HEK293 (cell line): ENCODE data around the gene STOX1.

ENCODE experiments used
- CTCF ChIA-PET: fragments of 350-600 bp; formaldehyde crosslinking; extraction: SDS; loops from one replicate; lab custom pipeline; 2021; ENCODE audit warnings: antibody characterized with exemption; lab: Yijun Ruan, JAX
- POLR2A ChIA-PET: fragments of 300-600 bp; formaldehyde crosslinking; extraction: SDS; loops from one replicate; lab custom pipeline; 2020; ENCODE audit warnings: antibody characterized with exemption, inconsistent platforms; lab: Yijun Ruan, JAX
- H3K27ac ChIP-seq: fragments of 200-500 bp; sonication (Bioruptor generic); 2 replicates; pipeline ENCODE4 v1.5.1; 2014; ENCODE audit warnings: low read depth, low read length, control low read depth, inconsistent platforms; ENCODE audit errors: extremely low read depth
- H3K36me3 ChIP-seq, 2 experiments: fragments of 200-500 bp in 1 of 2; sonication (Bioruptor generic) in 1 of 2; 1 replicate in 1 of 2; 2 replicates in 1 of 2; pipeline ENCODE4 v1.5.1; 2014 to 2017; ENCODE audit warnings: inconsistent platforms in 2 of 2, low read length in 2 of 2; ENCODE audit not compliant: control insufficient read depth in 2 of 2, insufficient read depth in 1 of 2
- H3K4me1 ChIP-seq: fragments of 200-500 bp; sonication (Bioruptor generic); 2 replicates; pipeline ENCODE4 v1.5.1; 2014; ENCODE audit warnings: mild to moderate bottlenecking, low read length, inconsistent platforms; ENCODE audit not compliant: control insufficient read depth, insufficient read depth
- H3K4me3 ChIP-seq: 2 replicates; pipeline ENCODE4 v1.5.1; 2011; ENCODE audit warnings: low read depth, mild to moderate bottlenecking, control low read depth, low read length, moderate library complexity
- H3K9me3 ChIP-seq: fragments of 200-500 bp; sonication (Bioruptor generic); 2 replicates; pipeline ENCODE4 v1.5.1; 2014; ENCODE audit warnings: low read depth, low read length, inconsistent platforms; ENCODE audit not compliant: control insufficient read depth, insufficient read depth
- BCL11B ChIP-seq: fragments of 450-650 bp; formaldehyde crosslinking; IDR thresholded peaks from 2 replicates; pipeline ENCODE4 v1.5.1; 2016; ENCODE audit warnings: low read depth, missing biosample characterization, missing genetic modification characterization
- FEZF1 ChIP-seq: fragments of 450-650 bp; formaldehyde crosslinking; IDR thresholded peaks from 2 replicates; pipeline ENCODE4 v1.5.1; 2016; ENCODE audit warnings: missing biosample characterization, missing genetic modification characterization
- KLF17 ChIP-seq: fragments of 450-650 bp; formaldehyde crosslinking; IDR thresholded peaks from 2 replicates; pipeline ENCODE4 v1.5.1; 2016; ENCODE audit warnings: missing biosample characterization, missing genetic modification characterization
- KLF9 ChIP-seq: fragments of 450-650 bp; formaldehyde crosslinking; IDR thresholded peaks from 2 replicates; pipeline ENCODE4 v1.5.1; 2016; ENCODE audit warnings: missing biosample characterization, missing genetic modification characterization, low read depth
- MYNN ChIP-seq: fragments of 450-650 bp; formaldehyde crosslinking; IDR thresholded peaks from 2 replicates; pipeline ENCODE4 v1.5.1; 2016; ENCODE audit warnings: missing biosample characterization, missing genetic modification characterization, borderline replicate concordance
- OSR2 ChIP-seq: fragments of 450-650 bp; formaldehyde crosslinking; IDR thresholded peaks from 2 replicates; pipeline ENCODE4 v1.5.1; 2016; ENCODE audit warnings: missing biosample characterization, missing genetic modification characterization
- REPIN1 ChIP-seq: fragments of 450-650 bp; formaldehyde crosslinking; IDR thresholded peaks from 2 replicates; pipeline ENCODE4 v1.5.1; 2017; ENCODE audit warnings: missing biosample characterization, missing genetic modification characterization, low read depth
- SCRT2 ChIP-seq: fragments of 450-650 bp; formaldehyde crosslinking; IDR thresholded peaks from 2 replicates; pipeline ENCODE4 v1.5.1; 2016; ENCODE audit warnings: missing biosample characterization, missing genetic modification characterization
- ZBTB11 ChIP-seq: fragments of 450-650 bp; formaldehyde crosslinking; conservative IDR thresholded peaks from 2 replicates; pipeline ENCODE4 v1.5.1; 2016; ENCODE audit warnings: low read depth, missing biosample characterization, missing genetic modification characterization
- ZBTB21 ChIP-seq: fragments of 450-650 bp; formaldehyde crosslinking; IDR thresholded peaks from 2 replicates; pipeline ENCODE4 v1.5.1; 2017; ENCODE audit warnings: missing biosample characterization, missing genetic modification characterization
- ZFP37 ChIP-seq: fragments of 450-650 bp; formaldehyde crosslinking; IDR thresholded peaks from 2 replicates; pipeline ENCODE4 v1.5.1; 2016; ENCODE audit warnings: missing biosample characterization, missing genetic modification characterization
- ZNF112 ChIP-seq: fragments of 450-650 bp; formaldehyde crosslinking; IDR thresholded peaks from 2 replicates; pipeline ENCODE4 v1.5.0; 2017; ENCODE audit warnings: missing biosample characterization, missing genetic modification characterization
- ZNF146 ChIP-seq: fragments of 450-650 bp; formaldehyde crosslinking; IDR thresholded peaks from 2 replicates; pipeline ENCODE4 v1.5.1; 2016; ENCODE audit warnings: missing biosample characterization, missing genetic modification characterization
- ZNF221 ChIP-seq: fragments of 450-650 bp; formaldehyde crosslinking; IDR thresholded peaks from 2 replicates; pipeline ENCODE4 v1.5.1; 2017; ENCODE audit warnings: missing biosample characterization, missing genetic modification characterization, borderline replicate concordance
- ZNF26 ChIP-seq: fragments of 450-650 bp; formaldehyde crosslinking; IDR thresholded peaks from 2 replicates; pipeline ENCODE4 v1.5.1; 2016; ENCODE audit warnings: missing biosample characterization, missing genetic modification characterization
- ZNF274 ChIP-seq, 2 experiments: fragments of 200-500 bp in 1 of 2; fragments of 450-650 bp in 1 of 2; sonication (Bioruptor generic) in 1 of 2; formaldehyde crosslinking in 1 of 2; IDR thresholded peaks; 2 replicates each; pipeline versions ENCODE4 v1.5.1 to v1.6.1; 2014 to 2016; ENCODE audit warnings: borderline replicate concordance in 1 of 2, inconsistent platforms in 1 of 2, low read length in 1 of 2, missing biosample characterization in 1 of 2, missing genetic modification characterization in 1 of 2
- ZNF335 ChIP-seq: fragments of 450-650 bp; formaldehyde crosslinking; conservative IDR thresholded peaks from 2 replicates; pipeline ENCODE4 v1.5.1; 2016; ENCODE audit warnings: missing biosample characterization, missing genetic modification characterization
- ZNF398 ChIP-seq: fragments of 450-650 bp; formaldehyde crosslinking; IDR thresholded peaks from 2 replicates; pipeline ENCODE4 v1.5.1; 2017; ENCODE audit warnings: missing biosample characterization, missing genetic modification characterization
- ZNF654 ChIP-seq: fragments of 450-650 bp; formaldehyde crosslinking; IDR thresholded peaks from 2 replicates; pipeline ENCODE4 v1.5.1; 2016; ENCODE audit warnings: low read depth, missing biosample characterization, missing genetic modification characterization
- ZNF664 ChIP-seq: fragments of 450-650 bp; formaldehyde crosslinking; IDR thresholded peaks from 2 replicates; pipeline ENCODE4 v1.5.1; 2016; ENCODE audit warnings: missing biosample characterization, missing genetic modification characterization
- ZNF677 ChIP-seq: fragments of 450-650 bp; IDR thresholded peaks from 2 replicates; pipeline ENCODE4 v1.5.0; 2018; ENCODE audit warnings: missing biosample characterization, mild to moderate bottlenecking, missing genetic modification characterization, moderate library complexity
- ZNF692 ChIP-seq: fragments of 450-650 bp; formaldehyde crosslinking; IDR thresholded peaks from 2 replicates; pipeline ENCODE4 v1.5.1; 2016; ENCODE audit warnings: missing biosample characterization, missing genetic modification characterization
- ZNF701 ChIP-seq: fragments of 450-650 bp; formaldehyde crosslinking; IDR thresholded peaks from 2 replicates; pipeline ENCODE4 v1.5.1; 2016; ENCODE audit warnings: missing biosample characterization, missing genetic modification characterization
- ZNF843 ChIP-seq: fragments of 450-650 bp; formaldehyde crosslinking; IDR thresholded peaks from 2 replicates; pipeline ENCODE4 v1.5.1; 2016; ENCODE audit warnings: missing biosample characterization, missing genetic modification characterization

Gene STOX1

GRCh38 chr10:68934994-68935393, 107.7 kb downstream of the STOX1 start (continued):
- no peak for TF ChIP-seq ZNF146
- TF ChIP-seq ZNF843 (tag by site-specific recombination) = no peak
- TF ChIP-seq BCL11B (tag by site-specific recombination) = no peak
- no peak for TF ChIP-seq KLF9 (tag by site-specific recombination)
- TF ChIP-seq KLF17 (tag by site-specific recombination) = no peak

- H3K4me1 ChIP-seq = peaks cover 3% of the 10 kb centered on the region; the same call in 1 of the 2 replicates
- no peak for TF ChIP-seq MYNN
- TF ChIP-seq SCRT2 (tag by site-specific recombination) = no peak
- TF ChIP-seq ZNF335 (tag by site-specific recombination) = no peak
- no peak for TF ChIP-seq FEZF1 (tag by site-specific recombination)
- TF ChIP-seq ZFP37 (tag by site-specific recombination) = no peak
- peak; percentile 72 for TF ChIP-seq ZBTB11
- TF ChIP-seq ZNF664 = peak; percentile 47; the same call in 1 of the 2 replicates
- no peak for TF ChIP-seq ZBTB21 (tag by site-specific recombination)
- no peak for TF ChIP-seq ZNF274 (IDR thresholded peaks at IDR 0.05; ENCODE audit: low read length)
- no peak for TF ChIP-seq ZNF274 (tag by site-specific recombination; IDR thresholded peaks at IDR 0.05; ENCODE audit: borderline replicate concordance)
- no peak for TF ChIP-seq OSR2 (tag by site-specific recombination)
- no peak for TF ChIP-seq ZNF26 (tag by site-specific recombination)
- TF ChIP-seq ZNF677 = no peak
- no peak for TF ChIP-seq REPIN1 (tag by site-specific recombination)
- no peak for TF ChIP-seq ZNF654 (tag by site-specific recombination)
- no peaks in the 10 kb centered on the region for H3K9me3 ChIP-seq
- ChIA-PET POLR2A (no interaction called here), CTCF (no interaction called here)
- no peak overlapping the region for H3K4me3 ChIP-seq
- H3K27ac ChIP-seq = no peak overlapping the region
- H3K36me3 ChIP-seq = peaks cover 70 to 71% of the 10 kb centered on the region in 2 experiments
These were observed 110.8 kb downstream of the STOX1 start for GRCh38 chr10:68938117-68938516.

GRCh38 chr10:68938884-68939283, 111.6 kb downstream of the STOX1 start:
- Histone ChIP-seq H3K36me3 (peaks cover 71 to 73% of the 10 kb centered on the region in 2 experiments), H3K4me3 (no peak overlapping the region), H3K27ac (no peak overlapping the region), H3K9me3 (no peaks in the 10 kb centered on the region), H3K4me1 (peaks cover 3% of the 10 kb centered on the region; the same call in 1 of the 2 replicates)
- ChIA-PET POLR2A (no interaction called here), CTCF (interaction anchor here (0.9 to 1.3 kb wide), 2 partner anchors 13 to 17 kb away, joined by 3 to 4 read pairs; partner anchors contain the start of gene DDX21)
- no peak for TF ChIP-seq ZNF701 (tag by site-specific recombination)
- TF ChIP-seq ZNF692 (tag by site-specific recombination) = no peak
- no peak for TF ChIP-seq ZNF398 (tag by site-specific recombination)
- no peak for TF ChIP-seq ZNF221
- no peak for TF ChIP-seq ZNF112 (tag by site-specific recombination)
